Upper lobe of left lung (tissue), 4 donors: ENCODE measurements around the gene SRPK1.

Experiments used
- CTCF ChIP-seq, 6 experiments: fragments of 450-650 bp in 4 of 6; fragments of 200-600 bp in 2 of 6; sonication (generic) in 2 of 6; IDR thresholded peaks; one replicate each; pipeline ENCODE4 v1.5.1; 2016 to 2019; ENCODE audit warnings: antibody characterized with exemption in 6 of 6
- POLR2A ChIP-seq, 4 donors: fragments of 450-650 bp; IDR thresholded peaks; one replicate each; pipeline ENCODE4 v1.5.1; 2016 to 2017; ENCODE audit warnings: antibody characterized with exemption in 4 of 4, mild to moderate bottlenecking in 2 of 4

- TF ChIP-seq POLR2A (IDR thresholded peaks at IDR 0.05) (no peak), CTCF (IDR thresholded peaks at IDR 0.05) (no peak)
Observed at GRCh38 chr6:35859367-35859766, 61.5 kb downstream of the SRPK1 start.
